ENCODE measurements around the gene SLC22A12.

The SLC22A12 gene

GRCh38 chr11:64602466-64603070, 11.5 kb downstream of the SLC22A12 start:
- ATAC-seq, result no peak
- Mint-ChIP-seq H3K9me3 (no peaks in the 10 kb centered on the region), H3K27ac (no peak overlapping the region), H3K36me3 (ENCODE audit: low read depth) (no peaks in the 10 kb centered on the region), H3K4me1 (no peaks in the 10 kb centered on the region), H3K4me3 (no peak overlapping the region), H3K27me3 (no peaks in the 10 kb centered on the region)
- no peak for DNase-seq

- ATAC-seq (no peak), DNase-seq (no peak)
- Mint-ChIP-seq H3K27me3 (no peaks in the 10 kb centered on the region), H3K4me3 (no peak overlapping the region), H3K4me1 (no peaks in the 10 kb centered on the region), H3K27ac (no peak overlapping the region), H3K9me3 (no peaks in the 10 kb centered on the region), H3K36me3 (ENCODE audit: low read depth) (no peaks in the 10 kb centered on the region)
Observed at GRCh38 chr11:64603411-64604110, 12.5 kb downstream of the SLC22A12 start.

- no peaks in the 10 kb centered on the region for H3K27me3 Mint-ChIP-seq
- ATAC-seq (no peak), DNase-seq (no peak)
- no peak overlapping the region for H3K4me3 Mint-ChIP-seq
- no peaks in the 10 kb centered on the region for H3K4me1 Mint-ChIP-seq
- H3K27ac Mint-ChIP-seq, result no peak overlapping the region
- no peaks in the 10 kb centered on the region for H3K9me3 Mint-ChIP-seq
- H3K36me3 Mint-ChIP-seq (ENCODE audit: low read depth), result no peaks in the 10 kb centered on the region
Observed at GRCh38 chr11:64604458-64605243, 13.6 kb downstream of the SLC22A12 start.

GRCh38 chr11:64605244-64605560, 14.2 kb downstream of the SLC22A12 start:
- DNase-seq, result no peak
- Mint-ChIP-seq H3K4me3 (no peak overlapping the region), H3K36me3 (ENCODE audit: low read depth) (no peaks in the 10 kb centered on the region), H3K4me1 (no peaks in the 10 kb centered on the region), H3K27me3 (no peaks in the 10 kb centered on the region), H3K27ac (no peak overlapping the region), H3K9me3 (no peaks in the 10 kb centered on the region)
- ATAC-seq, result no peak

- Mint-ChIP-seq H3K9me3 (no peaks in the 10 kb centered on the region), H3K27me3 (no peaks in the 10 kb centered on the region), H3K27ac (no peak overlapping the region), H3K4me3 (no peak overlapping the region), H3K36me3 (ENCODE audit: low read depth) (no peaks in the 10 kb centered on the region), H3K4me1 (no peaks in the 10 kb centered on the region)
- DNase-seq, result no peak
- no peak for ATAC-seq
Observed at GRCh38 chr11:64605656-64606585, 14.9 kb downstream of the SLC22A12 start.

GRCh38 chr11:64606796-64607380, 15.9 kb downstream of the SLC22A12 start:
- no peak overlapping the region for H3K4me3 Mint-ChIP-seq
- DNase-seq (no peak), ATAC-seq (no peak)
- no peaks in the 10 kb centered on the region for H3K9me3 Mint-ChIP-seq
- no peaks in the 10 kb centered on the region for H3K27me3 Mint-ChIP-seq
- H3K27ac Mint-ChIP-seq, result no peak overlapping the region
- H3K36me3 Mint-ChIP-seq (ENCODE audit: low read depth), result no peaks in the 10 kb centered on the region
- H3K4me1 Mint-ChIP-seq, result peaks cover 3% of the 10 kb centered on the region

- H3K36me3 Mint-ChIP-seq (ENCODE audit: low read depth), result no peaks in the 10 kb centered on the region
- H3K9me3 Mint-ChIP-seq, result no peaks in the 10 kb centered on the region
- DNase-seq (no peak), ATAC-seq (no peak)
- H3K27me3 Mint-ChIP-seq, result no peaks in the 10 kb centered on the region
- H3K4me1 Mint-ChIP-seq, result peaks cover 6% of the 10 kb centered on the region
- no peak overlapping the region for H3K4me3 Mint-ChIP-seq
- no peak overlapping the region for H3K27ac Mint-ChIP-seq
Observed at GRCh38 chr11:64607381-64607985, 16.5 kb downstream of the SLC22A12 start.

- H3K4me3 Mint-ChIP-seq, result no peak overlapping the region
- no peak for DNase-seq
Observed at GRCh38 chr11:64608046-64608445, 17.0 kb downstream of the SLC22A12 start.

GRCh38 chr11:64608636-64609035, 17.6 kb downstream of the SLC22A12 start:
- Mint-ChIP-seq H3K27ac (no peak overlapping the region), H3K36me3 (ENCODE audit: low read depth) (no peaks in the 10 kb centered on the region), H3K4me1 (peaks cover 6% of the 10 kb centered on the region), H3K4me3 (no peak overlapping the region), H3K27me3 (no peaks in the 10 kb centered on the region), H3K9me3 (no peaks in the 10 kb centered on the region)
- DNase-seq, result no peak
- ATAC-seq, result no peak

More at GRCh38 chr11:64608046-64608445, 17.0 kb downstream of the SLC22A12 start:
- no peak for ATAC-seq
- Mint-ChIP-seq H3K36me3 (ENCODE audit: low read depth) (no peaks in the 10 kb centered on the region), H3K9me3 (no peaks in the 10 kb centered on the region), H3K27ac (no peak overlapping the region), H3K4me1 (peaks cover 6% of the 10 kb centered on the region), H3K27me3 (no peaks in the 10 kb centered on the region)

GRCh38 chr11:64609436-64610047, 18.5 kb downstream of the SLC22A12 start:
- Mint-ChIP-seq H3K4me3 (no peak overlapping the region), H3K27ac (no peak overlapping the region), H3K4me1 (peaks cover 6% of the 10 kb centered on the region), H3K27me3 (no peaks in the 10 kb centered on the region), H3K36me3 (ENCODE audit: low read depth) (no peaks in the 10 kb centered on the region), H3K9me3 (no peaks in the 10 kb centered on the region)
- DNase-seq (no peak), ATAC-seq (no peak)

- Mint-ChIP-seq H3K27ac (no peak overlapping the region), H3K27me3 (no peaks in the 10 kb centered on the region), H3K9me3 (no peaks in the 10 kb centered on the region), H3K4me1 (peaks cover 6% of the 10 kb centered on the region), H3K36me3 (ENCODE audit: low read depth) (no peaks in the 10 kb centered on the region), H3K4me3 (no peak overlapping the region)
- ATAC-seq, result no peak
- DNase-seq, result no peak
Observed at GRCh38 chr11:64610596-64610995, 19.6 kb downstream of the SLC22A12 start.

- no peak overlapping the region for H3K4me3 Mint-ChIP-seq
- no peak for ATAC-seq
Observed at GRCh38 chr11:64611176-64611575, 20.2 kb downstream of the SLC22A12 start.

GRCh38 chr11:64611869-64612646, 21.0 kb downstream of the SLC22A12 start:
- Mint-ChIP-seq H3K4me3 (no peak overlapping the region), H3K4me1 (peaks cover 6% of the 10 kb centered on the region), H3K27ac (no peak overlapping the region)

More at GRCh38 chr11:64611176-64611575, 20.2 kb downstream of the SLC22A12 start:
- Mint-ChIP-seq H3K36me3 (ENCODE audit: low read depth) (no peaks in the 10 kb centered on the region), H3K9me3 (no peaks in the 10 kb centered on the region), H3K4me1 (peaks cover 6% of the 10 kb centered on the region), H3K27me3 (no peaks in the 10 kb centered on the region), H3K27ac (no peak overlapping the region)
- DNase-seq, result no peak

More at GRCh38 chr11:64611869-64612646, 21.0 kb downstream of the SLC22A12 start:
- Mint-ChIP-seq H3K9me3 (no peaks in the 10 kb centered on the region), H3K36me3 (ENCODE audit: low read depth) (no peaks in the 10 kb centered on the region), H3K27me3 (no peaks in the 10 kb centered on the region)
- DNase-seq (no peak), ATAC-seq (no peak)

All from activated naive CD8-positive, alpha-beta T cell treated with anti-CD3 and anti-CD28 coated beads, Interleukin-2, amount 50 U/mL, for 24 hours (primary cell).